Thyroid gland (tissue), 4 donors: Measurements from ENCODE around the gene PCTP.

ENCODE experiments used
- CTCF ChIP-seq, 6 experiments: fragments of 200-600 bp in 3 of 6; fragments of 450-650 bp in 3 of 6; sonication (generic) in 3 of 6; IDR thresholded peaks; one replicate each; pipeline ENCODE4 v1.5.1; 2016 to 2019; ENCODE audit warnings: antibody characterized with exemption in 6 of 6, mild to moderate bottlenecking in 2 of 6, inconsistent platforms in 1 of 6, moderate library complexity in 1 of 6
- POLR2A ChIP-seq, 2 donors: fragments of 450-650 bp; IDR thresholded peaks; one replicate each; pipeline ENCODE4 v1.6.1; 2017; ENCODE audit warnings: antibody characterized with exemption in 2 of 2, mild to moderate bottlenecking in 2 of 2, moderate library complexity in 1 of 2

DNA sequence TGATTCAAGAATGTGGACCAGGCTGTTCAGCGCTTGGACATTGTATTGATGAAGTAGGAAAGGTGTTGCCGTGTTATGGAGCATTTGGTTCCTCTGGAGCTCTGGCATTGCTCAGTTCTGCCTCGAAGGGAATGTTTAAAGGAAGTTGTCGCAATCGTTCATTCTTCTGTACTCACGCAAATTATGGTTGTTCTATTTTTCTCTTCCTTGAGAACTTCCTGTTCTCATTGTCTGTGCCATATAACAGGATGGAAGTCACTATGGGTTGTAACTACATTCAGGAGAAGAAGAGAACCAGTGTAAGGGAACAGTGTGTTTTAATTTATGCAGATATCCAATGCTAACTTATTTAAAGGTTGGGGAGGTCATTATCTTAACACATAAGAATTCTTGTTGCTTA lies 13.0 kb downstream of the PCTP start:
- TF ChIP-seq CTCF (IDR thresholded peaks at IDR 0.05) (no peak), POLR2A (IDR thresholded peaks at IDR 0.05) (no peak)
